GM13977 (cell line): ENCODE measurements around the gene SPEF2.
"Not testable (repeated sequence)": the region's sequence is repeated elsewhere in the genome, so short reads cannot be mapped to it uniquely, and the experiment has no call there.

Source experiments
- DNase-seq: peaks from one replicate; pipeline ENCODE4 v3.0.0; 2012; ENCODE audit warnings: low spot score
- in situ Hi-C: fragments of 300-500 bp; cut with MboI; formaldehyde crosslinking; loops from one replicate; pipeline ENCODE4 v1.12.0; 2022; ENCODE audit warnings: low sequenced_read_pairs, low pct_unique_long_range_greater_than_20kb, mixed read lengths, inconsistent platforms; ENCODE audit not compliant: unreplicated experiment
- TF ChIP-seq, protein P1 (sequence below): IDR thresholded peaks from 2 replicates; pipeline ENCODE4 v1.5.1; 2012; ENCODE audit warnings: mild to moderate bottlenecking, control low read depth; ENCODE audit not compliant: insufficient read depth; ENCODE audit errors: extremely low read depth, missing control alignments

SPEF2 gene

DNA sequence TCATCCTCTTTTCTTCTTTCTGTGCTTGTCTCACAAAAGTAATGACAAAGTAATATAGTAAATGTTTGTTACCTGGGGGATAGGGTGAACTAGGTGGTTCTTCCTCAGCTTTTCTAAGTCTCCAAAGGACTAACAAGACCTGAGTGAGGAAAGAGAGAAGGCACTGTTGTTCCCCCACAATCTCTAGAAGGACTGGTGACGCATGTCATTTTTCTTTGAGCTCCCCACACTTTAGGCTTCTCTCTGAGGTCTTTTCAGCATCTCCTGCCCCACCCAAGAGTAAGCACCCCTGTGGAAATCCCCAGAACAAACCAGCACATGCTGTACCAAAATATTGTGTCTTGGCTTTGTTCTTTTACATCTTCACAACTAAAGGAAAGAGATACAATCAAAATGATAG, 236.6 kb downstream of the SPEF2 start:
- DNase-seq = no peak
- in situ Hi-C loops = no loop called here
- TF ChIP-seq, protein P1, sequence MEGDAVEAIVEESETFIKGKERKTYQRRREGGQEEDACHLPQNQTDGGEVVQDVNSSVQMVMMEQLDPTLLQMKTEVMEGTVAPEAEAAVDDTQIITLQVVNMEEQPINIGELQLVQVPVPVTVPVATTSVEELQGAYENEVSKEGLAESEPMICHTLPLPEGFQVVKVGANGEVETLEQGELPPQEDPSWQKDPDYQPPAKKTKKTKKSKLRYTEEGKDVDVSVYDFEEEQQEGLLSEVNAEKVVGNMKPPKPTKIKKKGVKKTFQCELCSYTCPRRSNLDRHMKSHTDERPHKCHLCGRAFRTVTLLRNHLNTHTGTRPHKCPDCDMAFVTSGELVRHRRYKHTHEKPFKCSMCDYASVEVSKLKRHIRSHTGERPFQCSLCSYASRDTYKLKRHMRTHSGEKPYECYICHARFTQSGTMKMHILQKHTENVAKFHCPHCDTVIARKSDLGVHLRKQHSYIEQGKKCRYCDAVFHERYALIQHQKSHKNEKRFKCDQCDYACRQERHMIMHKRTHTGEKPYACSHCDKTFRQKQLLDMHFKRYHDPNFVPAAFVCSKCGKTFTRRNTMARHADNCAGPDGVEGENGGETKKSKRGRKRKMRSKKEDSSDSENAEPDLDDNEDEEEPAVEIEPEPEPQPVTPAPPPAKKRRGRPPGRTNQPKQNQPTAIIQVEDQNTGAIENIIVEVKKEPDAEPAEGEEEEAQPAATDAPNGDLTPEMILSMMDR = no peak

GRCh38 chr5:35855187-35855586, 237.5 kb downstream of the SPEF2 start:
- in situ Hi-C loops = no loop called here
- no peak for DNase-seq
- TF ChIP-seq, protein P1 = no peak

GRCh38 chr5:35856186-35856764, 238.6 kb downstream of the SPEF2 start:
- in situ Hi-C loops, DNase-seq: not testable (repeated sequence)

GRCh38 chr5:35856765-35857351, 239.2 kb downstream of the SPEF2 start, which contains the start of gene IL7R:
Gene IL7R, plus strand, starts transcription at chr5:35856891. Its CDS starts 87 bp downstream, at chr5:35856978.
- TF ChIP-seq, protein P1 = no peak
- DNase-seq = no peak
- in situ Hi-C loops = no loop called here

DNA sequence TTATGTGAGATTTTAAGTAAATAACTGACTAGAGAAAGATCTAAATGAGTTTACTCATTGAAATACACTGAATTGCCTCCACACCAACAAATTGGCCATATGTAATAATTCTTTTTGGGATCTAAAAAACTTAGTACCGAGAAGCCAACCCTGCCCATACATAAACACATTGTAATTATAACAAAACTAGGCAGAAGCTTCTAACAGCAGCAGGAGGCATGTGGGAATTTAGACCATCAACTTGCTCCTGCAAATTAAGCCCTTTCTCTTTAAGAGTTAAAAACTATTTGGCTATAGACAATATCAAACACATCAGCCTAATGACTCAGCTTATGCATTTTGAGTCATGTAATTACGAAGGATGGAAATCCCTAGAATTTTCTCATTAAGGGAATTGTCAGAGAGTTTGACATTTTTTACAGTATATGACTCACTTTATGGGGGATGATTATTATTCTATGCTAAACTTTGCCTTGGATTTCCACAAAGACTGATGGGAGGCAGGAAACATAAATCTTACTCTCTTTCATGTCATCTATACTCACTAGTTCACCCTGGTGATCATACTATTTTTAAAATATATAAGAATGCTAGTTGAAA, 240.0 kb downstream of the SPEF2 start:
- DNase-seq = no peak
- TF ChIP-seq, protein P1 = no peak
- in situ Hi-C loops = no loop called here

DNA sequence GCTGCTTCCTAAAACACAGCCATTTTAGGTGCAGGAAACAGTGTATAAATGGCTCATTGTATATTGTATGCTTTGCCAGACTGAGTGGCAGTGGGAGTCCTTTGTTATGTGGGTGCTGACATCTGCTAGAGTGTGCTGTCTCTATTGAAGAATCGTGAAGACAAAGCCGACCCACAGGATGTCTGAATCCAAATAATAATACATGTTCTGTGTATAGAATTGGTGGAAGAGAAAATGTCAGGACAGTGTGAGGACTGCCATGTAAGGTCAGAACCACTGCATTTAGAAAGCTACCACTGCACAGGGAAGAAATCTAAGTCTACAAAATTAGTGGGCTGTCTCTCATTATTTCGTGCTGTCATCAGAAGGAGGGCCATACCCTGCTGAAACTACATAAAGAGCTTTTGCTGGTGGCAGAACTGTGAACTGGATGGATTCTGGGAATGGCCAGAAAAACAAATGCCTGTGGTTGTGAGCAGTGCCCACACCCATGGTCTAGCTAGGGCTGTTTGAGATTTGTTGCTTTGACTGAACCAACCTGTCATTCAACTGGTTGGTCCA, 241.5 kb downstream of the SPEF2 start:
- in situ Hi-C loops = no loop called here
- TF ChIP-seq, protein P1 = no peak

DNA sequence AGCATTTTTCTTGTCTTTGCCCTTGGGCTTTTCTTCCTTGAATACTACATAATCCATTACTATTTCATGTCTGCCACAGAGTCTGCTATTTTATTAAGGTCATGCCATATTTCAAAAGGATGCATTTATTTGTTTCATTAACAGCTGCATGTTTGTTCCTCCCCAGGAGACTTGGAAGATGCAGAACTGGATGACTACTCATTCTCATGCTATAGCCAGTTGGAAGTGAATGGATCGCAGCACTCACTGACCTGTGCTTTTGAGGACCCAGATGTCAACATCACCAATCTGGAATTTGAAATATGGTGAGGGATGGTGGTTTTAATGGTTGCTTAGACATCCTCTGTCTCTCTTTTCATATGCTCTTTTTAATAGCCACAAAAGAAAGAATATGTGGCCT, 243.0 kb downstream of the SPEF2 start:
- in situ Hi-C loops = no loop called here
- TF ChIP-seq, protein P1 = no peak
- no peak for DNase-seq

More for the DNA sequence above, 241.5 kb downstream of the SPEF2 start:
- DNase-seq = no peak
